ENCODE data around the gene EPHA3. TPM values are rescaled to one million over a fixed set of nuclear protein-coding genes. Genes with fewer than 3 reads are reported as not detected.

Gene EPHA3
- total RNA-seq, 2 experiments from 2014 or later: not detected

DNA sequence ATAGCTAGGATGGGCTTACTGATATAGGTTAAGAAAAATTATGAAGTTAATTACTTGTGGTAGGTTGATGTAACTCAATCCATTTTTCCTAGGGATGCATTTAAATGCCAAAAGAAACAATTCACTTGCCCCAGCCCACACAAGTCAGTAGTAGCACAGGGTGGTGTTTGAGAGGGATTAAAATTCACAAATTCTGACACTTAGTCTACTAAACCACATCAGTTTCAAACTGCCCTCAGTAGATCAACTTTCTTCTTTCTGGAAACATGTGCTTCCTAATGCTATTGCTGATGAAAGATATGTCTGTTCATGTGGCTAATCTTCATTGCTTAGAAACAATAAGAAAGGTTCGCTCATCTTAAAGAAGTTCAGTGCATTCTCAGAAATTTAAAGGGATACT is 160.6 kb downstream of the EPHA3 start:
- Histone ChIP-seq H3K27ac (ENCODE audit: low read depth in 1 of 2, low read length in 2 of 2) (no peak overlapping the region), H3K36me3 (ENCODE audit: insufficient read depth, low read length) (no peaks in the 10 kb centered on the region), H3K4me3 (ENCODE audit: low read length) (no peak overlapping the region), H3K9me3 (ENCODE audit: control insufficient read depth in 1 of 2, insufficient read depth in 1 of 2, low read length in 2 of 2) (no peaks in the 10 kb centered on the region), H3K4me1 (ENCODE audit: insufficient read depth, low read length) (no peaks in the 10 kb centered on the region), H3K27me3 (ENCODE audit: control insufficient read depth in 1 of 2, insufficient read depth in 2 of 2, low read length in 2 of 2) (no peaks in the 10 kb centered on the region)
- CTCF ChIA-PET: no interaction called here
- ATAC-seq (ENCODE audit: poor library complexity): no peak
- intact Hi-C loops (cut with DNase I, micrococcal nuclease): no loop called here
- POLR2A ChIA-PET: no interaction called here
- no peak for DNase-seq
- no peaks in the 10 kb centered on the region for H3K27me3 Mint-ChIP-seq
- H3K9me3 Mint-ChIP-seq: peaks cover 8% of the 10 kb centered on the region
- no peaks in the 10 kb centered on the region for H3K36me3 Mint-ChIP-seq (ENCODE audit: low read depth)
- H3K4me3 Mint-ChIP-seq: no peak overlapping the region
- no peak overlapping the region for H3K27ac Mint-ChIP-seq
- no peaks in the 10 kb centered on the region for H3K4me1 Mint-ChIP-seq (ENCODE audit: low read depth)
- TF ChIP-seq, protein P1, sequence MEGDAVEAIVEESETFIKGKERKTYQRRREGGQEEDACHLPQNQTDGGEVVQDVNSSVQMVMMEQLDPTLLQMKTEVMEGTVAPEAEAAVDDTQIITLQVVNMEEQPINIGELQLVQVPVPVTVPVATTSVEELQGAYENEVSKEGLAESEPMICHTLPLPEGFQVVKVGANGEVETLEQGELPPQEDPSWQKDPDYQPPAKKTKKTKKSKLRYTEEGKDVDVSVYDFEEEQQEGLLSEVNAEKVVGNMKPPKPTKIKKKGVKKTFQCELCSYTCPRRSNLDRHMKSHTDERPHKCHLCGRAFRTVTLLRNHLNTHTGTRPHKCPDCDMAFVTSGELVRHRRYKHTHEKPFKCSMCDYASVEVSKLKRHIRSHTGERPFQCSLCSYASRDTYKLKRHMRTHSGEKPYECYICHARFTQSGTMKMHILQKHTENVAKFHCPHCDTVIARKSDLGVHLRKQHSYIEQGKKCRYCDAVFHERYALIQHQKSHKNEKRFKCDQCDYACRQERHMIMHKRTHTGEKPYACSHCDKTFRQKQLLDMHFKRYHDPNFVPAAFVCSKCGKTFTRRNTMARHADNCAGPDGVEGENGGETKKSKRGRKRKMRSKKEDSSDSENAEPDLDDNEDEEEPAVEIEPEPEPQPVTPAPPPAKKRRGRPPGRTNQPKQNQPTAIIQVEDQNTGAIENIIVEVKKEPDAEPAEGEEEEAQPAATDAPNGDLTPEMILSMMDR (IDR thresholded peaks at IDR 0.05): no peak

DNA sequence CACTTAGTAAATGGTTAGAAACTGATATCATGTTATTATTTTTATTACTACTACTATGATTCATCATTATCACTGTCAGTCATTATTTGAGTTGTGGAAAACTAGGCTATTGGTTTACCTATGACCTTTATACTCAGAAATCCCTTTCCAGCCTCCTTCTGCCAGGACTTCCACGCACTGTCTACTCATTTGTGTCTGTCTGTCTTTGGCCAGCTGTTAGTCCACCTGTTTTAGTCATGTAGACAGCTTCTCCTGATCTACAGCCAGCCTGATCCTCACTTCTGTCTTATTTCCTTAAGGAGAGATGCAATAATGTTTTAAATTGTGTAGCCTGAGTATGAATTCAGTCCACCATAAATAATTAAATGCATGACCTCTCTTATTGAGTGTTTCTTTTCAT is 162.8 kb downstream of the EPHA3 start:
- H3K4me1 Mint-ChIP-seq (ENCODE audit: low read depth): no peaks in the 10 kb centered on the region
- intact Hi-C loops (cut with DNase I, micrococcal nuclease): no loop called here
- POLR2A ChIA-PET: no interaction called here
- Histone ChIP-seq H3K27me3 (ENCODE audit: control insufficient read depth in 1 of 2, insufficient read depth in 2 of 2, low read length in 2 of 2) (no peaks in the 10 kb centered on the region), H3K9me3 (ENCODE audit: control insufficient read depth in 1 of 2, insufficient read depth in 1 of 2, low read length in 2 of 2) (no peaks in the 10 kb centered on the region), H3K4me3 (ENCODE audit: low read length) (no peak overlapping the region), H3K36me3 (ENCODE audit: insufficient read depth, low read length) (no peaks in the 10 kb centered on the region), H3K27ac (ENCODE audit: low read depth in 1 of 2, low read length in 2 of 2) (no peak overlapping the region), H3K4me1 (ENCODE audit: insufficient read depth, low read length) (no peaks in the 10 kb centered on the region)
- no peak for DNase-seq
- H3K36me3 Mint-ChIP-seq (ENCODE audit: low read depth): no peaks in the 10 kb centered on the region
- CTCF ChIA-PET: no interaction called here
- H3K27me3 Mint-ChIP-seq: no peaks in the 10 kb centered on the region
- TF ChIP-seq, protein P1 (IDR thresholded peaks at IDR 0.05): no peak
- no peak overlapping the region for H3K27ac Mint-ChIP-seq
- H3K4me3 Mint-ChIP-seq: no peak overlapping the region
- no peak for ATAC-seq (ENCODE audit: poor library complexity)
- peaks cover 3% of the 10 kb centered on the region for H3K9me3 Mint-ChIP-seq

DNA sequence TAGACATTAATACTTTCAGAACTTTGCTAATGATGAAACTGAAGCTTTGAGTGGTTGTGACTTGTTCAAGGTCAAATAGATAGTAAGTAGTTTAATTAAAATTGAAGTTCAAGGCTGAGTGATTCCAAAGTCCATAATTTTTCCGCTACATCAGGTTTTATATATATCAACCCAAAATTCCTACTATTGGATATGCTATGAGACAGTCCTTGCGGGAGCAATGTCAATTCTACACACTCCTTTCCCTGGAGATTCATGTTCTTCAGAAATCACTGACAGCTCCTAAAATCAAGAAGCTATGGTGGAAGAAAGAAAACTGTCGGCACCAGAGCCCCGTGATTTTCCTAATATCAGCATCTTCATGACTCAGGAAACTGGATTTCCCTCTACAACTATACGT is 167.6 kb downstream of the EPHA3 start:
- Mint-ChIP-seq H3K9me3 (peaks cover 3% of the 10 kb centered on the region), H3K27ac (no peak overlapping the region), H3K4me3 (no peak overlapping the region), H3K36me3 (ENCODE audit: low read depth) (no peaks in the 10 kb centered on the region), H3K4me1 (ENCODE audit: low read depth) (no peaks in the 10 kb centered on the region), H3K27me3 (no peaks in the 10 kb centered on the region)
- Histone ChIP-seq H3K27ac (ENCODE audit: low read depth in 1 of 2, low read length in 2 of 2) (no peak overlapping the region), H3K36me3 (ENCODE audit: insufficient read depth, low read length) (no peaks in the 10 kb centered on the region), H3K27me3 (ENCODE audit: control insufficient read depth in 1 of 2, insufficient read depth in 2 of 2, low read length in 2 of 2) (no peaks in the 10 kb centered on the region), H3K9me3 (ENCODE audit: control insufficient read depth in 1 of 2, insufficient read depth in 1 of 2, low read length in 2 of 2) (no peaks in the 10 kb centered on the region), H3K4me1 (ENCODE audit: insufficient read depth, low read length) (no peaks in the 10 kb centered on the region), H3K4me3 (ENCODE audit: low read length) (no peak overlapping the region)
- TF ChIP-seq, protein P1 (IDR thresholded peaks at IDR 0.05): no peak
- POLR2A ChIA-PET: no interaction called here
- no peak for DNase-seq
- intact Hi-C loops (cut with DNase I, micrococcal nuclease): no loop called here
- CTCF ChIA-PET: no interaction called here
- ATAC-seq (ENCODE audit: poor library complexity): no peak

Data from CD4-positive, alpha-beta T cell (primary cell).